ENCODE measurements around the gene PSAPL1.

The PSAPL1 gene

DNA sequence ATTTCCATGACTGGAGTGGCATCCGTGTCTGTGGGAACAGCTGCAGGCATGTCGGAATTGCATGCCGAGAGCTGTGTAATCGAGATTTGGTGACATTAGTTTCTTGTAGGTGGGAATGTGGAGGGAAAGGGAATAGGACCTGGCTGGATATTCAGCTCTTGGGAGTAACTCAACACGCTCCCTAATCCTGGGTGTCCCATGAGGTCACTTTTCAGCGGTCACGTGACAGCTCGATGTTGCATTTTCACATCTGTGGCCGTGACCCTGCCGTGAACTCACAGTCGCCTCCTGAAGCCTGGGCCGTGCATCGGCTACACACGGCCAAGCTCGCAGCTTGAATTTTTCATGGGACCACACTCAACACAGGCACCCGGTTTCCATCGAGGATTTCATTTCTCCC lies 25.8 kb upstream of the PSAPL1 start:
- H3K4me1 ChIP-seq (ENCODE audit: control insufficient read depth, low read length) = peaks cover 12% of the 10 kb centered on the region
- no peak overlapping the region for H3K27ac ChIP-seq (ENCODE audit: low read depth, low read length)
- H3K79me2 ChIP-seq (ENCODE audit: control insufficient read depth, low read length) = no peaks in the 10 kb centered on the region
- H4K20me1 ChIP-seq (ENCODE audit: control insufficient read depth, insufficient read depth, low read depth, low read length) = no peaks in the 10 kb centered on the region
- TF ChIP-seq, protein P1, sequence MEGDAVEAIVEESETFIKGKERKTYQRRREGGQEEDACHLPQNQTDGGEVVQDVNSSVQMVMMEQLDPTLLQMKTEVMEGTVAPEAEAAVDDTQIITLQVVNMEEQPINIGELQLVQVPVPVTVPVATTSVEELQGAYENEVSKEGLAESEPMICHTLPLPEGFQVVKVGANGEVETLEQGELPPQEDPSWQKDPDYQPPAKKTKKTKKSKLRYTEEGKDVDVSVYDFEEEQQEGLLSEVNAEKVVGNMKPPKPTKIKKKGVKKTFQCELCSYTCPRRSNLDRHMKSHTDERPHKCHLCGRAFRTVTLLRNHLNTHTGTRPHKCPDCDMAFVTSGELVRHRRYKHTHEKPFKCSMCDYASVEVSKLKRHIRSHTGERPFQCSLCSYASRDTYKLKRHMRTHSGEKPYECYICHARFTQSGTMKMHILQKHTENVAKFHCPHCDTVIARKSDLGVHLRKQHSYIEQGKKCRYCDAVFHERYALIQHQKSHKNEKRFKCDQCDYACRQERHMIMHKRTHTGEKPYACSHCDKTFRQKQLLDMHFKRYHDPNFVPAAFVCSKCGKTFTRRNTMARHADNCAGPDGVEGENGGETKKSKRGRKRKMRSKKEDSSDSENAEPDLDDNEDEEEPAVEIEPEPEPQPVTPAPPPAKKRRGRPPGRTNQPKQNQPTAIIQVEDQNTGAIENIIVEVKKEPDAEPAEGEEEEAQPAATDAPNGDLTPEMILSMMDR (IDR thresholded peaks at IDR 0.05; ENCODE audit: low read depth, low read length, poor library complexity, severe bottlenecking) = no peak
- no peak for TF ChIP-seq EZH2phosphoT487 (IDR thresholded peaks at IDR 0.05; ENCODE audit: borderline replicate concordance, low read length)
- no peaks in the 10 kb centered on the region for H3K36me3 ChIP-seq (ENCODE audit: control insufficient read depth, low read length)
- H3K9me2 ChIP-seq (replicated peaks; ENCODE audit: control insufficient read depth, low read length) = no peaks in the 10 kb centered on the region
- H3F3A ChIP-seq (ENCODE audit: control insufficient read depth, insufficient read depth) = no peaks in the 10 kb centered on the region
- H3K4me2 ChIP-seq (ENCODE audit: low read length) = no peak overlapping the region
- H3K4me3 ChIP-seq (ENCODE audit: low read length) = no peak overlapping the region
- H3K9me3 ChIP-seq (ENCODE audit: control insufficient read depth, insufficient read depth, low read length) = no peaks in the 10 kb centered on the region
- H3K27me3 ChIP-seq (ENCODE audit: control insufficient read depth, low read length) = no peaks in the 10 kb centered on the region

DNA sequence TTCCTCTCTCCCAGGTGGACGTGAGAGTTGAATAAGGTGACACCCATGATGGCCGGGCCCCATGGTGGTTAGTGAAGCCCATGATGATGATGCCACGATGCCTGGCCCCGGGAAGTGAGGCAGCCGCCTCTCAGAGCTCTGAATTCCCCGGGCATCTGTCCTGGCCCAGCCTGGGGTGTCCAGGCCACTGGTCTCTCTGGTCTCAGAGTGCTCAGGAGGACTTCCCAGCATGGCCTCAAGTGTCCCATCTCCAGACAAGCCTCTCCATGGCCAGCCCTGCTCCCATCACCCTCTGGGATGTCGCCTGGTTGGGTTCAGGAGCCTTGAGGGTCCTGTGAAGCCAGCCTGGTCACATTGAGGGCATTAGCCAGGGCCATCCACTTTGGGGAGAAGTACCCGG lies 24.7 kb upstream of the PSAPL1 start:
- TF ChIP-seq EZH2phosphoT487 (IDR thresholded peaks at IDR 0.05; ENCODE audit: borderline replicate concordance, low read length) = no peak
- TF ChIP-seq, protein P1 (IDR thresholded peaks at IDR 0.05; ENCODE audit: low read depth, low read length, poor library complexity, severe bottlenecking) = no peak
- Histone ChIP-seq H3K27ac (ENCODE audit: low read depth, low read length) (no peak overlapping the region), H3K27me3 (ENCODE audit: control insufficient read depth, low read length) (no peaks in the 10 kb centered on the region), H3K4me2 (ENCODE audit: low read length) (no peak overlapping the region), H3K36me3 (ENCODE audit: control insufficient read depth, low read length) (no peaks in the 10 kb centered on the region), H3K4me3 (ENCODE audit: low read length) (no peak overlapping the region), H4K20me1 (ENCODE audit: control insufficient read depth, insufficient read depth, low read depth, low read length) (no peaks in the 10 kb centered on the region), H3F3A (ENCODE audit: control insufficient read depth, insufficient read depth) (no peaks in the 10 kb centered on the region), H3K79me2 (ENCODE audit: control insufficient read depth, low read length) (no peaks in the 10 kb centered on the region), H3K4me1 (ENCODE audit: control insufficient read depth, low read length) (peaks cover 12% of the 10 kb centered on the region), H3K9me2 (replicated peaks; ENCODE audit: control insufficient read depth, low read length) (no peaks in the 10 kb centered on the region), H3K9me3 (ENCODE audit: control insufficient read depth, insufficient read depth, low read length) (no peaks in the 10 kb centered on the region)

DNA sequence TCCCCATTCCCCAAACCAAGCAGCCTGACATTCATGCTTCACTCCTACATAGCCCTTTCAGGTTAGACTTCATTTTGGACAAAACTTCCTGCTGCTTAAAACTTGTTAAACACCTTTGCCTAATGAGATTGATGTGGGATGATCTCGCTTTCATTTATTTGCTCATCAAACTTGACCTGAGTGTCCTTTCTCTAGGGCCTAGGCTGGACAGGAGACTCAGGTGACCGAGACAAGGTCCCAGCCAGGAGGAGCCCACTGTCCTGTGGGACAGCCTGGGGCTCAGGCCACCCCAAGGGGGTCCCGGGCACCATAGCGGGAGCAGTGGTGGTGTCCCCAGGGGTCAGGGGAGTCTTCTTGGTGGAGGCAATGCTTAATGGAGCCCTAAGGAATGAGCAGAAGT lies 23.7 kb upstream of the PSAPL1 start:
- H3K4me3 ChIP-seq (ENCODE audit: low read length) = no peak overlapping the region
- H3K4me2 ChIP-seq (ENCODE audit: low read length) = no peak overlapping the region
- TF ChIP-seq EZH2phosphoT487 (IDR thresholded peaks at IDR 0.05; ENCODE audit: borderline replicate concordance, low read length) = no peak
- TF ChIP-seq, protein P1 (IDR thresholded peaks at IDR 0.05; ENCODE audit: low read depth, low read length, poor library complexity, severe bottlenecking) = no peak
- no peaks in the 10 kb centered on the region for H3K9me2 ChIP-seq (replicated peaks; ENCODE audit: control insufficient read depth, low read length)
- peaks cover 12% of the 10 kb centered on the region for H3K4me1 ChIP-seq (ENCODE audit: control insufficient read depth, low read length)
- no peaks in the 10 kb centered on the region for H3F3A ChIP-seq (ENCODE audit: control insufficient read depth, insufficient read depth)
- no peak overlapping the region for H3K27ac ChIP-seq (ENCODE audit: low read depth, low read length)
- no peaks in the 10 kb centered on the region for H4K20me1 ChIP-seq (ENCODE audit: control insufficient read depth, insufficient read depth, low read depth, low read length)
- no peaks in the 10 kb centered on the region for H3K36me3 ChIP-seq (ENCODE audit: control insufficient read depth, low read length)
- H3K27me3 ChIP-seq (ENCODE audit: control insufficient read depth, low read length) = no peaks in the 10 kb centered on the region
- H3K9me3 ChIP-seq (ENCODE audit: control insufficient read depth, insufficient read depth, low read length) = no peaks in the 10 kb centered on the region
- H3K79me2 ChIP-seq (ENCODE audit: control insufficient read depth, low read length) = no peaks in the 10 kb centered on the region

DNA sequence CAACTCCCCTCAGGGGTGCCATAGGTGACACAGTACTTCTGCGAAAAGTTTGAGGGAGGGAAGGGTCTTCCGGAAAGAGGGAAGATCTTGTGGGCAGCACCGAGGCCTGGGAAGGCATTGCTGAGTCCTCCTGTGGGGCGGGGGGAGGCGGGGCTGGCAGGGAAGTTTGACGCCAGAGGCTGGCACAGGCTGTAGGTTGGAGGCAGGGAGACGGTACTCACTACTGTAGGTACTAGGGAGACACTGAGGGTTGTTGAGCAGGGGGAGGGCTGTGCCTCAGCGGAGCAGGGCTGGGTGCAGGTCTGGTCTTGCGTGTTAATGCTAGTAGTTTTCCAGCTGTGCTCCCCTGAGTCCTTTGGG lies 23.3 kb upstream of the PSAPL1 start:
- Histone ChIP-seq H3K9me3 (ENCODE audit: control insufficient read depth, insufficient read depth, low read length) (no peaks in the 10 kb centered on the region), H3K4me2 (ENCODE audit: low read length) (no peak overlapping the region), H3K4me1 (ENCODE audit: control insufficient read depth, low read length) (peaks cover 12% of the 10 kb centered on the region), H4K20me1 (ENCODE audit: control insufficient read depth, insufficient read depth, low read depth, low read length) (no peaks in the 10 kb centered on the region), H3K36me3 (ENCODE audit: control insufficient read depth, low read length) (no peaks in the 10 kb centered on the region), H3K79me2 (ENCODE audit: control insufficient read depth, low read length) (no peaks in the 10 kb centered on the region), H3K9me2 (replicated peaks; ENCODE audit: control insufficient read depth, low read length) (no peaks in the 10 kb centered on the region), H3K27ac (ENCODE audit: low read depth, low read length) (no peak overlapping the region), H3F3A (ENCODE audit: control insufficient read depth, insufficient read depth) (no peaks in the 10 kb centered on the region), H3K27me3 (ENCODE audit: control insufficient read depth, low read length) (no peaks in the 10 kb centered on the region), H3K4me3 (ENCODE audit: low read length) (no peak overlapping the region)
- TF ChIP-seq EZH2phosphoT487 (IDR thresholded peaks at IDR 0.05; ENCODE audit: borderline replicate concordance, low read length) = no peak
- TF ChIP-seq, protein P1 (IDR thresholded peaks at IDR 0.05; ENCODE audit: low read depth, low read length, poor library complexity, severe bottlenecking) = no peak
